Heart left ventricle (tissue), 16 donors: ENCODE results near the gene CLDND1. TPM values are rescaled to one million over a fixed set of nuclear protein-coding genes. Genes with fewer than 3 reads are reported as not detected.

Experiments used
- ATAC-seq, 4 donors: fragments of 200-7000 bp; cut with Tn5 transposase; one replicate each; pipeline ENCODE4 v1.9.1; 2020 to 2022; ENCODE audit warnings: moderate library complexity in 4 of 4, mild to moderate bottlenecking in 3 of 4, moderate number of reproducible peaks in 1 of 4
- DNase-seq, 5 donors: peaks; one replicate each; pipeline ENCODE4 v3.0.0-alpha.2; 2020
- H3K27ac ChIP-seq, 12 donors: fragments of 200-600 bp; sonication (generic) in 4 of 12; one replicate each; pipeline versions ENCODE4 v1.5.0 to v1.8.0; 2016 to 2022; ENCODE audit warnings: mild to moderate bottlenecking in 2 of 12
- H3K27me3 ChIP-seq, 9 donors: fragments of 200-600 bp; sonication (generic) in 2 of 9; one replicate each; pipeline versions ENCODE4 v1.5.1 to v1.8.0; 2016 to 2022; ENCODE audit warnings: mild to moderate bottlenecking in 3 of 9
- H3K36me3 ChIP-seq, 9 donors: fragments of 200-600 bp; sonication (generic) in 2 of 9; one replicate each; pipeline versions ENCODE4 v1.5.0 to v1.8.0; 2018 to 2022; ENCODE audit warnings: mild to moderate bottlenecking in 2 of 9
- H3K4me1 ChIP-seq, 12 donors: fragments of 200-600 bp; sonication (generic) in 4 of 12; one replicate each; pipeline versions ENCODE4 v1.5.0 to v1.8.0; 2016 to 2022; ENCODE audit warnings: mild to moderate bottlenecking in 3 of 12
- H3K4me3 ChIP-seq, 12 donors: fragments of 200-600 bp; sonication (generic) in 4 of 12; one replicate each; pipeline versions ENCODE4 v1.5.0 to v1.8.0; 2017 to 2022; ENCODE audit warnings: mild to moderate bottlenecking in 9 of 12, moderate library complexity in 4 of 12
- H3K9me3 ChIP-seq, 12 donors: fragments of 200-600 bp; sonication (generic) in 4 of 12; one replicate each; pipeline versions ENCODE4 v1.5.0 to v1.8.0; 2016 to 2022; ENCODE audit warnings: mild to moderate bottlenecking in 1 of 12
- POLR2A ChIP-seq, 2 donors: fragments of 450-650 bp; IDR thresholded peaks; one replicate each; pipeline ENCODE4 v1.6.1; 2017; ENCODE audit warnings: antibody characterized with exemption in 2 of 2, mild to moderate bottlenecking in 2 of 2, moderate library complexity in 2 of 2
- WGBS, 4 donors: extraction: QIAGEN DNeasy Blood & Tissue Kit in 2 of 4; methylation state at CpG; one replicate each; pipeline versions ENCODE4 v1.1.5 to v1.1.7; 2013 to 2018; 5-methylcytosine and 5-hydroxymethylcytosine counted together
- intact Hi-C, 10 donors: fragments of 100-400 bp; cut with DNase I; formaldehyde crosslinking; loops; one replicate each; pipeline versions ENCODE4 v1.11.1 to v1.14.2; 2022
- polyA plus RNA-seq, 2 donors: library from polyadenylated mRNA; stranded (reverse); fragments of 200-250 nt; gene quantifications; one replicate each; pipeline ENCODE4 v1.2.3, GENCODE V29; 2013
- total RNA-seq, 9 donors: library from RNA; depleted of rRNA in 2 of 9; stranded (reverse); fragments of >200 nt in 2 of 9; fragmentation: NEBNext Ultra II Directional in 3 of 9; extraction: Animal tissue kit (Norgen Biotek cat#: 25700) in 3 of 9; gene quantifications; one replicate each; pipeline versions ENCODE4 v1.1.0 to v1.2.4, GENCODE V29; 2016 to 2023
- TF ChIP-seq, protein P1 (sequence below), 12 donors: fragments of 200-600 bp; sonication (generic) in 4 of 12; IDR thresholded peaks; one replicate each; pipeline versions ENCODE4 v1.5.0 to v1.8.0; 2018 to 2022; ENCODE audit warnings: antibody characterized with exemption in 12 of 12, mild to moderate bottlenecking in 5 of 12
- donor health status: ischemic (EF 13 %, LVEDD 7.1; RV severe dilation, severe dysfunction).
- donor health status: healthy with polysubstance abuse.
- donor health status: DM: no; HTN: yes; CAD: no.
- donor health status: DM: no; HTN: no; CAD: no.
- donor health status: ischemic (EF 25% LVEDD 6.9; RV normal size, moderate dysfunction).
- donor health status: ischemic (EF 25% LVEDD 5.7; RV mildly dilated, moderate dysfunction).
- donor health status: healthy.
- donor health status: DM: yes; HTN: yes; CAD: no.
- donor health status: ischemic (EF 35%, LVEDD 5.7; RV mildly dilated, moderate dysfunction).
- donor health status: nonischemic (EF 11% LVEDD 7.7; RV severe dilation, severe dysfunction).
- donor health status: DM: yes; HTN: yes; CAD: no.
- donor health status: PGD.
- donor health status: ischemic (EF 29% LVEDD 5.4; RV normal size, mild dysfunction).
- donor health status: nonischemic (EF 23%, LVEDD 6.1; RV moderate dilation, normal function).

The CLDND1 gene
- total and polyA plus RNA-seq, 11 donors: 55.0 to 155 (median 77.0) TPM

DNA sequence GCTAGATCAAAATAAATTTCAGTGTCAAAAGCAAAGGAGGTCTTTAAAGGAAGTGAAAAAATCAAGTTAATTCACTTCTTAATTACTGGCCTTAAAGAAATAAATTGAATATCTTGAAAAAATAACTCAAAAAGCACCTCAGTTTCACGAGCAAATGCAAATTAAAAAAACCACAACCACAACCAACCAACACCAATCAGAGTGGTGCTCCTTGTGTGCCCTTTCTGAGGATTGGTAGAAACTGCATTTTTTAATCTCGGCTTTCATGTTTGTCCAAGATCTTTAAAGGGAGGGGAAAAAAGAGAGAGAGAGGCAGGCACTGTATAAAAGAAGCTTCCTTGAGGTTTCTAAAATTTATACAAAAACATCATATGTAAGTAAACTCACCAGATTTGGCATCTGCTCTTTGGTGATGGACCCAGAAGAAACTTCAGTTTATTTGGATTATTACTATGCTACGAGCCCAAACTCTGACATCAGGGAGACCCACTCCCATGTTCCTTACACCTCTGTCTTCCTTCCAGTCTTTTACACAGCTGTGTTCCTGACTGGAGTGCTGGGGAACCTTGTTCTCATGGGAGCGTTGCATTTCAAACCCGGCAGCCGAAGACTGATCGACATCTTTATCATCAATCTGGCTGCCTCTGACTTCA lies 9.0 kb upstream of the CLDND1 start, which contains the start of gene GPR15:
TSS of gene GPR15 (plus strand) at position 357 of the 653 bp plus-strand sequence. CDS start at position 413, 56 bp downstream.
- Histone ChIP-seq H3K36me3 (no peaks in the 10 kb centered on the region), H3K9me3 (no peaks in the 10 kb centered on the region), H3K4me3 (no peak within 1 kb of the TSS), H3K27me3 (peaks cover 0 to 7% (median 0%) of the 10 kb centered on the region in 9 donors), H3K27ac (no peak within 1 kb of the TSS), H3K4me1 (no peaks in the 10 kb centered on the region)
- TF ChIP-seq POLR2A (IDR thresholded peaks at IDR 0.05): no peak
- TF ChIP-seq, protein P1, sequence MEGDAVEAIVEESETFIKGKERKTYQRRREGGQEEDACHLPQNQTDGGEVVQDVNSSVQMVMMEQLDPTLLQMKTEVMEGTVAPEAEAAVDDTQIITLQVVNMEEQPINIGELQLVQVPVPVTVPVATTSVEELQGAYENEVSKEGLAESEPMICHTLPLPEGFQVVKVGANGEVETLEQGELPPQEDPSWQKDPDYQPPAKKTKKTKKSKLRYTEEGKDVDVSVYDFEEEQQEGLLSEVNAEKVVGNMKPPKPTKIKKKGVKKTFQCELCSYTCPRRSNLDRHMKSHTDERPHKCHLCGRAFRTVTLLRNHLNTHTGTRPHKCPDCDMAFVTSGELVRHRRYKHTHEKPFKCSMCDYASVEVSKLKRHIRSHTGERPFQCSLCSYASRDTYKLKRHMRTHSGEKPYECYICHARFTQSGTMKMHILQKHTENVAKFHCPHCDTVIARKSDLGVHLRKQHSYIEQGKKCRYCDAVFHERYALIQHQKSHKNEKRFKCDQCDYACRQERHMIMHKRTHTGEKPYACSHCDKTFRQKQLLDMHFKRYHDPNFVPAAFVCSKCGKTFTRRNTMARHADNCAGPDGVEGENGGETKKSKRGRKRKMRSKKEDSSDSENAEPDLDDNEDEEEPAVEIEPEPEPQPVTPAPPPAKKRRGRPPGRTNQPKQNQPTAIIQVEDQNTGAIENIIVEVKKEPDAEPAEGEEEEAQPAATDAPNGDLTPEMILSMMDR (IDR thresholded peaks at IDR 0.05): no peak
- 72 to 75% (median 73%) methylated on average over 7 of the region's 7 CpGs for WGBS, 4 donors
- DNase-seq (no peak), ATAC-seq (no peak)
- intact Hi-C loops: no loop called here

DNA sequence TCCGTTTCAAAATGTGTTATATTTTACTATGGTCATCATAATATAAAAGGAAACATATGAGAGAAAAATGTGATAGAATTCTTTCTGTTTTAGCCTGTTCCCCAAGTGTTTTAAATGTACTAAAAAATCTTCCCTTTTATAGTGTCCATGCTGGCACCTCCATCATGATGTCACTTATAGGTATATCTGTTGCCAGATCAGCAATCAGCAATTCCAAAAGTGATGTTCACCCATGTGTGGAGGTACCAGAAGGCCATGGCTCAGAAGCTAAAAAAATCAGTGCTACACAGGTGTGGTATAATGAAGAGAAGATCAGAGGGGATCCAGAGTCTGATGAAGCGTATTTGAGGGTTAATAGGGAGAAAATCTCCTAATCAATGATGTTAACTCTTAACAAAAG lies 8.0 kb upstream of the CLDND1 start:
- 85 to 89% (median 86%) methylated on average over 2 of the region's 2 CpGs for WGBS, 4 donors
- Histone ChIP-seq H3K4me1 (no peaks in the 10 kb centered on the region), H3K9me3 (no peaks in the 10 kb centered on the region), H3K27me3 (peaks cover 0 to 7% (median 0%) of the 10 kb centered on the region in 9 donors), H3K27ac (no peak overlapping the region), H3K36me3 (no peaks in the 10 kb centered on the region), H3K4me3 (no peak overlapping the region)
- intact Hi-C loops: no loop called here
- TF ChIP-seq, protein P1 (IDR thresholded peaks at IDR 0.05): no peak
- no peak for TF ChIP-seq POLR2A (IDR thresholded peaks at IDR 0.05)
- no peak for DNase-seq
- ATAC-seq: no peak

DNA sequence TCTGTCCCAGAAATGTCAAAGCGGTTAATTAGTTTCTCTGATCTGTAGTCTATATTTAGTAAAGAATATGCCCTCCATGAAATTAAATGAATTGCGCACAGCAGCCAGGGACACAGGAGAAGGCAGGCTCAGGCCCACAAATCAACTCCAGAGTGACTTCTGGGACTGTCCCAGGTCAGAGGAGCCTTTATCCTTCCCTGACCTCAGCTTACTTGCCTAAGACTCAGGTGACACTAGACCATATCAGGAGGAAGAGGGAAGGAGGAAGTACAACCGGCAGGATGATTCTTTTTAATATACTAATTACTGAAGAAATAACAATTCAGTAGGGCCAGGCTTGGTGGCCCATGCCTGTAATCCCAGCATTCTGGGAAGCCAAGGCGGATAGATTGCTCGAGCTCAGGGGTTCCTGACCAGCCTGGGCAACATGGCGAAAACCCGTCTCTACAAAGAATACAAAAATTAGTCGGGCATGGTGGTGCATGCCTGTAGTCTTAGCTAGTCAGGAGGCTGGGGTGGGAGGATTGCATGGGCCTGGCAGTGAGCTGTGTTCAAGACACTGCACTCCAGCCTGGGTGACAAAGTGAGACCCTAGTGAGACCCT lies 7.3 kb upstream of the CLDND1 start:
- no peaks in the 10 kb centered on the region for H3K36me3 ChIP-seq
- H3K9me3 ChIP-seq: no peaks in the 10 kb centered on the region
- no peak overlapping the region for H3K4me3 ChIP-seq
- 86 to 92% (median 88%) methylated on average over 8 of the region's 8 CpGs for WGBS, 4 donors
- DNase-seq: no peak
- ATAC-seq: no peak
- intact Hi-C loops: loop anchor here in 3 of 10 donors (10.0 kb wide), 3 partner anchors 65 to 1875 kb away; partner anchors contain the start of genes CPOX (in 1 of the 3), LNP1 (in 1 of the 3) and TOMM70 (in 1 of the 3)
- no peaks in the 10 kb centered on the region for H3K4me1 ChIP-seq
- TF ChIP-seq POLR2A (IDR thresholded peaks at IDR 0.05): no peak
- TF ChIP-seq, protein P1 (IDR thresholded peaks at IDR 0.05): no peak
- no peak overlapping the region for H3K27ac ChIP-seq
- peaks cover 0 to 7% (median 0%) of the 10 kb centered on the region in 9 donors for H3K27me3 ChIP-seq
